ENCODE results near the gene SFXN3. TPM values are rescaled to one million over a fixed set of nuclear protein-coding genes. Genes with fewer than 3 reads are reported as not detected.

The SFXN3 gene
- polyA plus RNA-seq, 3 donors from 2014 or later: 18.2 to 23.0 (median 22.0) TPM

DNA sequence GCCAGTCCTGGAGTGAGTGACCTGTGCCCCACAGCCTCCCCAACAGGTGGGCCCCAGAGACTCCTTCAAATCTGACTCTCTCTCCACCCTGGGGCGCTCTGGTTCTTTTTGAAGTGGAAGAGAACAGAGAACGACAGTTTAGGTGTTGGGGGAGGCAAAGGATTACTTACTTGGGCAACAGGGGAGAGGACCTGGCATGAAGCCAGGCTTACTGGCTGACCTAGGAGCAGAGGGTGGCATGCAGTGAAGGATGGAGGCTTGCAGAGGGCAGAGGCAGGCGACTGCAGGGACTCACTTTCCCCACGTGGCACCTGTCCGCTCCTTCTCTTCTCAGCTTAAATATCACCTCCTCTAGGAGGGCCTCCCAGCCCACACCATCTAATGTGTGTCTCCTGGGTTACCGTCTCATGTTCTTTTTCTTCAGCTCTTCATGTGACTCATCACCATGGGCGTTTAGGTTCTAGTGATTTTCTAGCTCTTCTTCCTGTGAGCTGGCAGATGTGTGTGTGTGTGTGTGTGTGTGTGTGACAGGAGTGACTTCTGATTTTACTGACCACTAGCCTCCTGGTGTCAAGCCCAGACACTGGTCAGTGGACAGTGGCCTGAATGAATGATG is 16.0 kb upstream of the SFXN3 start:
- Mint-ChIP-seq H3K27ac (peak overlapping the region in 1 of 6 donors; percentile 16), H3K9me3 (peaks cover 0 to 1% (median 0%) of the 10 kb centered on the region in 6 donors), H3K4me3 (no peak overlapping the region), H3K27me3 (ENCODE audit: low read depth in 3 of 3) (peaks cover 12 to 19% (median 16%) of the 10 kb centered on the region in 3 donors), H3K36me3 (no peaks in the 10 kb centered on the region), H3K4me1 (peaks cover 11 to 12% of the 10 kb centered on the region in 2 donors)
- DNase-seq: no peak

DNA sequence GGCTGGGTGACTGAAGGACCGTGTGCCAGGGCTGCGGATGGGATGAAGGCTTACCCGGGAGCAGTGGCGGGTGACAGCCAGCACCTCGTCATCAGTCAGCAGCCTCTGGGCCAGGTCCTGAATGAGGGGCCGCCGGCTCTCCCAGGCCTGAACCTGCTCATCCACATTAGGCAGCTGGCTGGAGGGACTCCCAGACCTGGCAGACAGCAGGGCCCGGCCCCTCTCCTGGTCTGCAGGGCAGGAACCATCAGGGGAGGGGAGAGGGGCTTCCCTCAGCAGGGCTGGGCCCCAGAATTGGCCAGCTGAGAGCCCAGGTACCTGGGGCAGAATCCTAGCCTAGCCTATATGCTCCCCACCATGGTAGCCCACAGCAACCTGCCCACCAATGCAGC is 15.5 kb upstream of the SFXN3 start:
- no peak for DNase-seq
- H3K27me3 Mint-ChIP-seq (ENCODE audit: low read depth in 3 of 3): peaks cover 16 to 19% (median 16%) of the 10 kb centered on the region in 3 donors
- H3K9me3 Mint-ChIP-seq: peaks cover 0 to 1% (median 0%) of the 10 kb centered on the region in 6 donors
- H3K4me3 Mint-ChIP-seq: no peak overlapping the region
- H3K36me3 Mint-ChIP-seq: no peaks in the 10 kb centered on the region
- H3K4me1 Mint-ChIP-seq: peaks cover 11 to 12% of the 10 kb centered on the region in 2 donors
- no peak overlapping the region for H3K27ac Mint-ChIP-seq

DNA sequence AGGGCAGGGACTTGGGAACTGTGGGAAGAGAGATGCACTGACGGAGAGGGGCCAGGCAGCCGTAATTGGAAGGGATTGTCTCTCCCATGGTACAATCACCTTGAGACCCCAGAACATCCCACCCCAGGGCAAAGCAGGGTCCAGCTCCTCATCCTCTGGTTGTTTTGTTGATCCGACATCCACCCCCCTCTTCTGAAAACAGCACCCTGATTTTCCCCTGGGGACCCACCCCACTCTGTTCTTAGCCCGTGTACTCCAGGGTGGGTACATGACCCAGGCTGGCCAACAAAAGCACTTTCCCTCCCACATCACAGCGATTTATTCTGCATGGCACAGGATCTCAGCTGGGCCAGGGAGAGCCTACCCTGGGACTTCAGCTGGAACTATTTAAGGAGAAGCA is 14.2 kb upstream of the SFXN3 start:
- H3K27ac Mint-ChIP-seq: no peak overlapping the region
- no peak for DNase-seq
- H3K4me3 Mint-ChIP-seq: no peak overlapping the region
- H3K4me1 Mint-ChIP-seq: peaks cover 11 to 12% of the 10 kb centered on the region in 2 donors
- peaks cover 0 to 1% (median 0%) of the 10 kb centered on the region in 6 donors for H3K9me3 Mint-ChIP-seq
- H3K36me3 Mint-ChIP-seq: no peaks in the 10 kb centered on the region
- peaks cover 17 to 23% (median 19%) of the 10 kb centered on the region in 3 donors for H3K27me3 Mint-ChIP-seq (ENCODE audit: low read depth in 3 of 3)

DNA sequence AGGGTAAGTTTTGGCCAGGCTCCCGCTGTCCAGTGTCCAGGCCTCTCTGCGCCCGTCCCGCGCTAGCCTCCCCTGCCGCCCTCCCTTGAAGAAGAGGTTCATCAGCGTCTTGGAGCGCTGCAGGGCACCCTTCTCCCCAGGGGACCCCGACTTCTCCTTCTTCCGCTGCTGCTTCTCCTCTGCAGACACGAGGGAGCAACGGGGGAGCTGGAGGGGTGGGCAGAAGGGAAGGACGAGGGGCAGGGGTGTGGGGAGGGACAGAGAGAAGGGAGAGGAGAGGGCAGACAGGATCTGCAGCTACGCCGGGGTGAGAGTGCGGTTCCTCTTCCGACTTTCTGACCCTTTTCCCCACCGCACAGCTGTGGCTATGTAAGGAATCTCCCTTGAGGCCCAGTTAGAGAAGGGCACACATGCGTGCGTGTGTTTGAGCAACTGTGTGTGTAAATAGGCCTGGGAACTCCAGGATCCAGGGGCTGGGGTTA is 12.9 kb upstream of the SFXN3 start:
- Mint-ChIP-seq H3K27me3 (ENCODE audit: low read depth in 3 of 3) (peaks cover 17 to 25% (median 19%) of the 10 kb centered on the region in 3 donors), H3K27ac (no peak overlapping the region), H3K4me1 (peaks cover 6 to 8% of the 10 kb centered on the region in 2 donors), H3K36me3 (no peaks in the 10 kb centered on the region), H3K4me3 (no peak overlapping the region), H3K9me3 (peaks cover 0 to 1% (median 0%) of the 10 kb centered on the region in 6 donors)
- no peak for DNase-seq

DNA sequence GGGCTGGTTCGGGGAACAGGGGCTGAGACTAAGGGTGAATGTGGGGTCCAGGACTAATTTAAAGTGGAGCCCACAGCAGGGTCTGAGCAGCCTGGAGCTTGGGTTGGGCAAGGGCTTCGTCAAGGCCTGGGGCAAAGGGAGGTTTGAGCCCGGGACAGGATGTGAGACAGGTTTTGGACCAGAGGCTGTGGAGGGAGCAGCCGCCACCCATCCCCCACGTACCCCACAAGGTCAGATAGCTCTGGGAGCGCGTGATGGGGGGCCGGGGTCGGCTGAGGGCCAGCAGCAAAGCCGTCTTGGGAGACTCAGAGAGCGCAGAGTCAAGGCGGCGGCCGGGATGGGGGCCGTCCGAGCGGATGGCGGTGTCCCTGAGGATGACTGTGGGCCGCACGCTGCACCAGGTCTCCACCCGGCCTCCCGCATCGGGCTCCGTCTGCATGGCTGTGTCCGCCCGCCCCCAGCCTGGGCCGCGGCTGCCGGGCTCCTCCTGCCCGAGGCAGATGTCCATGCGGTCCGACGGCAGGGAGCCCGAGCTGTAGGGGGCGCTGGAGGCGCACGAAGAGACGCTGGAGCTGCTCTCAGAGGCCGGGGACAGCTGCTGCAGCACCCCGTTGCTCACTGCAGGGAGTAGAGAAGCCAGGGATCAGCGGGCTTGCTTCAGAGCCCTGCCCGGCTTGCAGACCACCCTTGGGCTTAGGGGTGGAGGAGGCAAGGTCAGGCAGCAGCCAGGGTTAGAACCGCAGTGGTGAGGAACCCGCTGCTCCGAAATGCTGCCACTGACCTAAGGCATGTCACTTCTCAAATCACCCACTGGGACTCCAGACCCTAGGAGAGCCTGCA is 12.2 kb upstream of the SFXN3 start:
- Mint-ChIP-seq H3K4me3 (no peak overlapping the region), H3K9me3 (peaks cover 0 to 1% (median 0%) of the 10 kb centered on the region in 6 donors), H3K4me1 (peaks cover 6% of the 10 kb centered on the region in 2 donors), H3K27me3 (ENCODE audit: low read depth in 3 of 3) (peaks cover 17 to 22% (median 19%) of the 10 kb centered on the region in 3 donors), H3K27ac (no peak overlapping the region), H3K36me3 (no peaks in the 10 kb centered on the region)
- peak; percentile 51 to 54 (median 52) for DNase-seq

DNA sequence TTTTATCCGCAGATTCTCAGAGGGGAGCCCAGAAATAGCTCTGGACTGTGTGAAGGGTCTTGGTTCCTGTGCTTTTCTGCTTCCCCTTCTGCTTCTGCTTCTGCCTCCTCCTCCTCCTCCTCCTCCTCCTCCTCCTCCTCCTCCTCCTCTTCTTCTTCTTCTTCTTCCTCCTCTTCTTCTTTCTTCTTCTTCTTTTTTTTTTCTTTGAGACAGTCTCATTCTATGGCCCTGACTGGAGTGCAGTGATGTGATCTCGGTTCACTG is 11.7 kb upstream of the SFXN3 start:
- Mint-ChIP-seq H3K9me3 (peaks cover 0 to 1% (median 0%) of the 10 kb centered on the region in 6 donors), H3K27ac (no peak overlapping the region), H3K27me3 (ENCODE audit: low read depth in 3 of 3) (peaks cover 17 to 20% (median 19%) of the 10 kb centered on the region in 3 donors), H3K36me3 (no peaks in the 10 kb centered on the region), H3K4me3 (no peak overlapping the region), H3K4me1 (peaks cover 1 to 4% of the 10 kb centered on the region in 2 donors)
- no peak for DNase-seq

DNA sequence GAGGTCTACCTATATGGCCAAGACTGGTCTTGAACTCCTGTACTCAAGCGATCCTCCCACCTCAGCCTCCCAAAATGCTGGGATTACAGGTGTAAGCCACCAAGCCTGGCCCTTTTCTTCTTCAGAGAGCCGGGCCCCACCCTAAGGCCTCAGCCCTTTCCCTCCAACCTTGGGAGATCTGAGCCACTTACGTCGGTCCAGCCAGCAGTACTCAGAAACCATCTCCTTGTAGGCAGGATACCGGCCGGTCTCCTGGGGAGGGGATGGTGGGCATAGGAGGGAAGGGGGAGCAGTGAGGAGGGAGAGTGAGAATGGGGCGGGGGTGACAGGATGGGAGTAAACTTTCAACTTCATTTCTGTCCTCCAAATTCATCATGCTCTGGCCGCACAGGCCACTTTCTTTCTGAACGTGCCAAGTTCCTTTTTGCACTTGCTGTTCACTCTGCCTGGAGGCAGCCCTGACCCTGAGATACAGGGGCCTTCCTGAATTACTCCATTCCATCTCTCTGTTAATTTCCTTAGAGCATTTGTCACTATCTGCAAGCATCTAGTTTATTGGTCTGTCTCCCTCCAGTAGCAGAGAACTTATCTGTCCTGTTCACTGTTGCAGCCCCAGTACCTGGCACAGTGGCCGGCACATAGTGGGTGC is 10.5 kb upstream of the SFXN3 start:
- Mint-ChIP-seq H3K4me1 (no peaks in the 10 kb centered on the region), H3K27ac (no peak overlapping the region), H3K27me3 (ENCODE audit: low read depth in 3 of 3) (peaks cover 16 to 20% (median 17%) of the 10 kb centered on the region in 3 donors), H3K36me3 (no peaks in the 10 kb centered on the region), H3K9me3 (peaks cover 0 to 1% (median 0%) of the 10 kb centered on the region in 6 donors), H3K4me3 (no peak overlapping the region)
- DNase-seq: no peak

DNA sequence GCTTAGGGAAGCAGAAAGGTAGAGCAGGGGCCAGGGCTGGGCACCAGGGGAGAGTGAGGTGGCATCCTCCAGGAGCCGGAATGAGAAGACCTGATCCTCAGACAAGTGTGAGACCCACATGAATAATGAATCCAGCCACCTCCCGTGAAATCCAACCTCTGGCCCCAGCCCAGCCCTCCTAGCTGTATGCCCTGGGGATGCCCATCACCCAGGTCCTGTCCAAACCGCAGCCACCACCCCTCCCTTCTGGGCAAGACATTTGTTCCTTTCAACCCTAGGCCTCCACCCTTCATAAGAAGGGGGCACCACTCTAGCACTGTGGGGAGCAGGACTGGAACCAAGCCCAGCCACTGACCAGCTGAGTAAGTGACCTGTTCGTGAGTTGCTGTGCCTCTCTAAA is 9.8 kb upstream of the SFXN3 start:
- no peak for DNase-seq
- Mint-ChIP-seq H3K9me3 (peaks cover 0 to 1% (median 0%) of the 10 kb centered on the region in 6 donors), H3K27me3 (ENCODE audit: low read depth in 3 of 3) (peaks cover 16 to 18% (median 16%) of the 10 kb centered on the region in 3 donors)

DNA sequence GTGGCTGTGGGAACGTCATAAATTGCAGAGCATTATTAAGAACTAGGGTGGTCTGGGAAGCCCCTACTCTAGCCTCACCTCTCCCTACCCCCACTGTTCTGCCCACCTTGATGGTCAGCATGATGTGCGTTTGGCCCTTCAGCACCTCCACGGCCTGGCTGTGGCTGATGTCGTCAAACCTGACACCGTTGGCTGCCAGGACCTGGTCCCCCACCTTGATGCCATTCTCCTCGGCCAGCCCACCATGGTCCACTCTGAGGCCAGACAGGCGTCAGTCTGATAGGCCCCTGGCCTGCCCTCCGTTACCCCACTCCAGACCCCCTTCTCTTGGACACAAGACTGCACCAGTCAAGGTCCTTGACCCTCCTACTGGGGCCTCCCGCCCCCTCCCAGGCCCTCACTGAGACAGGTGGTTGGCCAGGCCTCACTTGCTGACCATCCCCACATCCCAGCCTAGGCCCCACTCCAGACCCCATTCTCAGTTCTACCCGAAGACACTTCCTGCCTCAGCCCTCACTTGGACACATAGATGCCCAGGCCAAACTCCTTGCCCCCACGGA is 9.3 kb upstream of the SFXN3 start:
- Mint-ChIP-seq H3K36me3 (no peaks in the 10 kb centered on the region), H3K27me3 (ENCODE audit: low read depth in 3 of 3) (peaks cover 13 to 15% (median 13%) of the 10 kb centered on the region in 3 donors), H3K27ac (no peak overlapping the region), H3K9me3 (peaks cover 0 to 1% (median 0%) of the 10 kb centered on the region in 6 donors), H3K4me3 (no peak overlapping the region), H3K4me1 (no peaks in the 10 kb centered on the region)
- no peak for DNase-seq

More for the DNA sequence above, 9.8 kb upstream of the SFXN3 start:
- H3K4me3 Mint-ChIP-seq: no peak overlapping the region
- H3K4me1 Mint-ChIP-seq: no peaks in the 10 kb centered on the region
- no peaks in the 10 kb centered on the region for H3K36me3 Mint-ChIP-seq
- H3K27ac Mint-ChIP-seq: no peak overlapping the region

DNA sequence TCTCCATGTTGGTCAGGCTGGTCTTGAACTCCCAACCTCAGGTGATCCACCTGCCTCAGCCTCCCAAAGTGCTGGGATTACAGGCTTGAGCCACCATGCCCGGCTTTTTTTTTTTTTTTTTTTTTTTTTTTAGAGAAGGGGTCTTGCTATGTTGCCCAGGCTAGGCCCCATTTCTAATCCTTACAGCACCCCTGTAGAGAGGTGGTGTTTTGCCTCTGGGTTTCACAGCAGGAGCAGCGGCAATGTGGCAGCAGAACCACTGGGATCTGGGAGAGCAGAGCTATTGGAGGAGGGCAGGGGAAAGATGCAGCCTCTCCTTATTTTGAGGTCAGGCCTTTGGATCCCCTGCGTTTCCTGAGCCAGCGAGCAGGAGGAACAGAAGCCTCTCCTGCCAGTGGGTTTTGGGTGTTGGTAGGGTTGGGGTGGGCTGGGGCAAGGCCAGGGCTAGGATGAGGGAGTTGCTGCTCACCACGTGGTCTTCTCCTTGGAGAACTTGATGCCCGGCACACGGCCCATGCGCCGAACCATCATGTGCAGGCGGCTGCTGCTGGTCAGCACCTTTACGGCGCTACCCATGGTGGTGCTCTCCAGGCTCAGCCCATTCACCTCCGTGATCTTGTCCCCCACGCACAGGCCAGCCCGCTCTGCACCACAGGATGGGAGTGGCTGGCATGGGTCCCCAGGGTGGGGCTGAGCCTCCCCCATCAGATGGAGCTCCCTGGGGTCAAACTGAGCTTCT is 7.9 kb upstream of the SFXN3 start:
- Mint-ChIP-seq H3K27me3 (ENCODE audit: low read depth in 3 of 3) (peaks cover 5 to 9% (median 8%) of the 10 kb centered on the region in 3 donors), H3K9me3 (peaks cover 0 to 1% (median 0%) of the 10 kb centered on the region in 6 donors), H3K27ac (no peak overlapping the region), H3K4me3 (no peak overlapping the region), H3K36me3 (no peaks in the 10 kb centered on the region), H3K4me1 (no peaks in the 10 kb centered on the region)
- no peak for DNase-seq

DNA sequence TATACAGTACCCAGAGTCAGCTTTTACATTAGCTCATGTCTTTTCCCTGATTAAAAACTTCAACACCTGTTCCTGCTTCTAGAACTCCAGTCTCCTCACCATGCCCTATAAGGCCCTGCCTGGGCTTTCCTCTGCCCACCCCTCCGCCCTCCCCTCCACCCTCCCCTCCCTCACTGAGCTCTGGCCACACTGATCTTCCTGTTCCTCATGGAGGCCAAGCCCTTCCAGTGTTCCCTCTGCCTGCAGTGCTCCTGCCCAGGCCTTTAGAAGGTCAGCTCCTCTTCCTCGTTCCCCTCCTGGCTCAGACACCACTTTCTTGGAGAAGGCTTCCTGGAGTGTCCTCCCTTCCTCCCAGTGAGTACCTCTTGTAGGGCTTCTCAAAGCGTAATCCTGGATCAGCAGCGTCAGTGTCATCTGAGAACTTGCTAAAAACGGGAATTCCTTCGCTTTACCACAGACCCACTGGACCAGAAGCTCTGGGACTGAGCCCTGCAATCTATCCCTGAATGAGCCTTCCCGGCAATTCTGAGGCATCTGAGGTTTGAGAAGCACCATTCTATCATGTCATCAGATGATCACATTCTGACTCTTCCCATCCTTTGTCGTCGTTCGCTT is 3.8 kb upstream of the SFXN3 start:
- Mint-ChIP-seq H3K36me3 (no peaks in the 10 kb centered on the region), H3K27me3 (ENCODE audit: low read depth in 3 of 3) (peaks cover 3 to 9% (median 4%) of the 10 kb centered on the region in 3 donors), H3K4me1 (peaks cover 9 to 11% of the 10 kb centered on the region in 2 donors), H3K27ac (no peak overlapping the region), H3K9me3 (no peaks in the 10 kb centered on the region), H3K4me3 (no peak overlapping the region)
- no peak for DNase-seq

DNA sequence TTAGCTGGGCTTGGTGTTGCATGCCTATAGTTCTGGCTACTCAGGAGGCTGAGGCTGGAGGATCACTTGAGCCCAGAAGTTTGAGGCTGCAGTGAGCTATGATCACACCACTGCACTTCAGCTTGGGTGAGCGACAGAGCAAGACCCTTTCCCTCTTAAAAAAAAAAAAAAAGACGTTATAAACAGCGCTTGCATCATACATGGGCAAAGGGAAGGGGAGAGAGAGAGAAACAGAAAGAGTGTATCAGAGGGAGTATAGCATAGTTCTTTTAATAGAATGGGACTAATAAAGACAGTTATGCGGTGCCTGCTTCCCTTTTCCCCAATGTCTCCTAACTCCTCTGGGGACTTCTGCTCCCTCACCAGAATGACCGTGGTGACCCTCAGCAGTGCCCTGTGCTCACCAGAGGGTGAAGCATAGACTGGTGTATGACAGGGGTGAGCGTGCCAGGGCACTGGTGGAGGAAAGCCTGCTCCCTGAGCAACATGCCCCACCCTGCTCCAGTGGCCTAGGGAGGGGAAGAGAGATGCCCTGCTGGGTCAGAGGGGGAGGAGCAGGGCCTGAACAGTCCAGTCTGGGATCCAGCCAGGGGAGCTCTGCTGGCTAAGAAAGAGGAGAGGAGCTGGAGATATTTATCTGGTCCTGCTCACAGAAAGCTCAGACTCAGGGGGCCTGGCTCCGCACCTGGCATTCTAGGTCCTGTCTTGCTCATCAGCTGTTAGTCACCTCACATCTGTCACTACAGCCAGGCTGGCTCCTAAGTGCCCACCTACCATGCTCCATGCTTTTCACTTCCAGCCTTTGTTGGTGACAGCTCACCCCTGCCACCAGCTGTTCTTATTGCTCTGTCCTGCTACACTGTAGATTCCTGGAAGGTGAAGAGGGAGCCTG is 2.3 kb upstream of the SFXN3 start:
- Mint-ChIP-seq H3K9me3 (no peaks in the 10 kb centered on the region), H3K4me3 (no peak overlapping the region), H3K36me3 (no peaks in the 10 kb centered on the region), H3K27ac (no peak overlapping the region), H3K4me1 (peaks cover 22 to 26% of the 10 kb centered on the region in 2 donors), H3K27me3 (ENCODE audit: low read depth in 3 of 3) (peaks cover 3 to 14% (median 4%) of the 10 kb centered on the region in 3 donors)
- DNase-seq: no peak

Measured in immature natural killer cell (primary cell).